ENCODE results near the gene SGTB. TPM values are rescaled to one million over a fixed set of nuclear protein-coding genes. Genes with fewer than 3 reads are reported as not detected.

The SGTB gene
- total RNA-seq, 6 experiments from 2014 or later = 1.9 to 5.0 (median 3.9) TPM

DNA sequence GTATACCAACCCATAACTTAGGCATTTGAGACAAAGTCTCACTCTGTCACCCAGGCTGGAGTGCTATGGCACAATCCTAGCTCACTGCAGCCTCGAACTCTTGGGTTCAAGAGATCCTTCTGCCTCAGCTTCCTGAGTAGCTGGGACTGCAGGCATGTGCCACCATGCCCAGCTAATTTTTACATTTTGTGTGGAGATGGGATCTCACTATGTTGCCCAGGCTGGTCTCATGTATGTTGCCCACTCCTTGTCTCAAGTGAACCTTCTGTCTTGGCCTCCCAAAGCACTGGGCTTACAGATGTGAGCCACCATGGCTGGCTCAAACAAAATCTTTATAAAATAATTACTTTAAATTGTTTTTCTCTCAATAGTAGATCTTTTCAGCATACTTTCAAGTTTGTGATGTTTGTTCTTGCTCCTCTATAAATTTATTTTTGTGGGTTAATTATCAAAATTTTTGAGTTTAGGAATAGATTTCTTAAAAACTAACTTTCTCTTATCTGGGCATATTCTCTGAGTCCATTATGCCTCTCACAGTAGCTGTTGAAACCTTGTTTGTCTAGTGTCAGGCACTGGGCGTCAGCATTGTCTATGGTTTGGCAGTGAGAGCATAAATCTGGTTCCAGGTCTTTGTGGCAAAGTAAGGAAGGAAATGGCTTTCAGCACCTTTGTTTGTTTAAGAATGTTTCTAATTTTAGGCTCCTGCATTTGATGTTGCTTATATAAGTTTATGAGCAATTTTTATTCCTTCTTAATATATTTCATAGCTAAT is 38.8 kb upstream of the SGTB start:
- WGBS (ENCODE audit: insufficient coverage, low coverage, low lambda C conversion rate, missing lambda C conversion rate) = 6% methylated on average over 1 of the region's 2 CpGs
- intact Hi-C loops (cut with DNase I) = no loop called here
- Histone ChIP-seq H3K27me3 (no peaks in the 10 kb centered on the region), H3K9me3 (no peaks in the 10 kb centered on the region), H3K27ac (peak overlapping the region in 1 of 3 donors; percentile 33), H3K36me3 (peaks cover 0 to 4% (median 2%) of the 10 kb centered on the region in 4 donors), H3K4me3 (no peak overlapping the region), H3K4me1 (peaks cover 0 to 10% (median 3%) of the 10 kb centered on the region in 4 donors)
- TF ChIP-seq, protein P1, sequence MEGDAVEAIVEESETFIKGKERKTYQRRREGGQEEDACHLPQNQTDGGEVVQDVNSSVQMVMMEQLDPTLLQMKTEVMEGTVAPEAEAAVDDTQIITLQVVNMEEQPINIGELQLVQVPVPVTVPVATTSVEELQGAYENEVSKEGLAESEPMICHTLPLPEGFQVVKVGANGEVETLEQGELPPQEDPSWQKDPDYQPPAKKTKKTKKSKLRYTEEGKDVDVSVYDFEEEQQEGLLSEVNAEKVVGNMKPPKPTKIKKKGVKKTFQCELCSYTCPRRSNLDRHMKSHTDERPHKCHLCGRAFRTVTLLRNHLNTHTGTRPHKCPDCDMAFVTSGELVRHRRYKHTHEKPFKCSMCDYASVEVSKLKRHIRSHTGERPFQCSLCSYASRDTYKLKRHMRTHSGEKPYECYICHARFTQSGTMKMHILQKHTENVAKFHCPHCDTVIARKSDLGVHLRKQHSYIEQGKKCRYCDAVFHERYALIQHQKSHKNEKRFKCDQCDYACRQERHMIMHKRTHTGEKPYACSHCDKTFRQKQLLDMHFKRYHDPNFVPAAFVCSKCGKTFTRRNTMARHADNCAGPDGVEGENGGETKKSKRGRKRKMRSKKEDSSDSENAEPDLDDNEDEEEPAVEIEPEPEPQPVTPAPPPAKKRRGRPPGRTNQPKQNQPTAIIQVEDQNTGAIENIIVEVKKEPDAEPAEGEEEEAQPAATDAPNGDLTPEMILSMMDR (IDR thresholded peaks at IDR 0.05) = peak; percentile 35 to 43 (median 38)
- TF ChIP-seq POLR2A (IDR thresholded peaks at IDR 0.05) = no peak
- ATAC-seq (peak; percentile 97 to 100 (median 99)), DNase-seq (peak; percentile 32 to 56 (median 56))

DNA sequence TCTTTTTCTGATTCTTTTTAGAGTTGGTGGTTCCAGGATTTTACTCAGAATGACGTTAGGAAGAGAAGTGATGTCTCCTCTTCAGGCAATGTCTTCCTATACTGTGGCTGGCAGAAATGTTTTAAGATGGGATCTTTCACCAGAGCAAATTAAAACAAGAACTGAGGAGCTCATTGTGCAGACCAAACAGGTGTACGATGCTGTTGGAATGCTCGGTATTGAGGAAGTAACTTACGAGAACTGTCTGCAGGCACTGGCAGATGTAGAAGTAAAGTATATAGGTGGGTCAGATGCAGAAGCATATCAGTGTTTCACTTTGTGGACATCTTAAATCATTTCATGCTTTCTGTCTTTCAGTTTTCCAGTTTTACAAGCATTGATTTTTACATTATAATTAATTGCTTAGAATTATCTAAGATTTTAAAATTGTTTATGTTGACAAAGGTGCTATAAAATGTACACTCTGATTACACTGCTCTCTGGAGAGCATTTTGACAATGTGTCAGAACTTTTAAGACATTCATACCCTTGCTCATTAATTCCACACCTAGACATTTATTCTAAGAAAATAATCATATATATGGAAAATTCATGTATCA is 36.7 kb upstream of the SGTB start:
- peaks cover 0 to 4% (median 2%) of the 10 kb centered on the region in 4 donors for H3K36me3 ChIP-seq
- peaks cover 0 to 10% (median 3%) of the 10 kb centered on the region in 4 donors for H3K4me1 ChIP-seq
- H3K27me3 ChIP-seq = no peaks in the 10 kb centered on the region
- DNase-seq (no peak), ATAC-seq (no peak)
- no peak overlapping the region for H3K4me3 ChIP-seq
- no peak overlapping the region for H3K27ac ChIP-seq
- WGBS (ENCODE audit: insufficient coverage, low coverage, low lambda C conversion rate, missing lambda C conversion rate) = 86% methylated on average over 4 of the region's 4 CpGs
- intact Hi-C loops (cut with DNase I) = no loop called here
- TF ChIP-seq POLR2A (IDR thresholded peaks at IDR 0.05) = no peak
- no peaks in the 10 kb centered on the region for H3K9me3 ChIP-seq

DNA sequence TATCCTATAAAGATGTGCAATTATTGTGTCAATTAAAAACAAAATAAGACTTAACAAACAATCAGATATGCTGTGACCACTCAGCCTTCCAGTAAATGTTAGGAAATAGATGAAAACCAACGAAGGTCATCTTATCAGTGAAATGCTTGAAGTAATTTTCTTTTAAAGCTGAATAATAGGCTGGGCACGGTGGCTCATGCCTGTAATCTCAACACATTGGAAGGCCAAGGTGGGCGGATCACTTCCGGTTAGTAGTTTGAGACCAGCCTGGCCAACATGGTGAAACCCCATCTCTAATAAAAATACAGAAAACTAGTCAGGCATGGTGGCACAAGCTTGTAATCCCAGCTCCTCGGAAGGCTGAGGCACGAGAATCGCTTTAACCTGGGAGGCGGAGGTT is 31.3 kb upstream of the SGTB start:
- Histone ChIP-seq H3K27me3 (no peaks in the 10 kb centered on the region), H3K4me3 (no peak overlapping the region), H3K36me3 (no peaks in the 10 kb centered on the region), H3K27ac (no peak overlapping the region), H3K4me1 (peaks cover 0 to 48% (median 8%) of the 10 kb centered on the region in 4 donors), H3K9me3 (no peaks in the 10 kb centered on the region)
- WGBS (ENCODE audit: insufficient coverage, low coverage, low lambda C conversion rate, missing lambda C conversion rate) = 76% methylated on average over 8 of the region's 8 CpGs
- TF ChIP-seq, protein P1 (IDR thresholded peaks at IDR 0.05) = no peak
- TF ChIP-seq POLR2A (IDR thresholded peaks at IDR 0.05) = no peak
- intact Hi-C loops (cut with DNase I) = no loop called here
- DNase-seq = no peak
- ATAC-seq = no peak

DNA sequence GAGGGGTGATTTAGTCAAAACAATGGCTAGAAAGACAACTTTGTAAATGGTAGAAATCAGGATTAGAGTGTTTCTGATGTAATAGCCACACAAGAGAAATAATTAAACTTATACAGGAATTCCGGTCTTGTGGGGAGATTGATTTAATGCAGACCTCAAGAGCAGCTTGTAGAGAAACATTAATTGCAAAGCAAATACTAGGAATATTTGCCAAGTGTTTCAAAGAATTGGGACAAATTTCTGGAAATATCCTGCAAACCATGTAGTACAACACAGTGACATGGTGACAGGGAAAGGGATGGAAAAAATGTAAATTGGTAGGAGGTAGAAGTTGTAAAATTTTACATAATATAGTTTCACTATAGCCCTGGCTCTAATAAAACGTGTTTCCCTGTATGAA is 29.0 kb upstream of the SGTB start:
- peaks cover 0 to 48% (median 8%) of the 10 kb centered on the region in 4 donors for H3K4me1 ChIP-seq
- WGBS (ENCODE audit: insufficient coverage, low coverage, low lambda C conversion rate, missing lambda C conversion rate) = 33% methylated on average over 2 of the region's 2 CpGs
- no peaks in the 10 kb centered on the region for H3K27me3 ChIP-seq
- no peak overlapping the region for H3K4me3 ChIP-seq
- peak in 3 of 4 donors; percentile 55 to 58 (median 57) for ATAC-seq
- no peaks in the 10 kb centered on the region for H3K36me3 ChIP-seq
- peak overlapping the region in 1 of 3 donors; percentile 69 for H3K27ac ChIP-seq
- intact Hi-C loops (cut with DNase I) = no loop called here
- TF ChIP-seq POLR2A (IDR thresholded peaks at IDR 0.05) = no peak
- TF ChIP-seq, protein P1 (IDR thresholded peaks at IDR 0.05) = no peak
- H3K9me3 ChIP-seq = no peaks in the 10 kb centered on the region
- DNase-seq = no peak

DNA sequence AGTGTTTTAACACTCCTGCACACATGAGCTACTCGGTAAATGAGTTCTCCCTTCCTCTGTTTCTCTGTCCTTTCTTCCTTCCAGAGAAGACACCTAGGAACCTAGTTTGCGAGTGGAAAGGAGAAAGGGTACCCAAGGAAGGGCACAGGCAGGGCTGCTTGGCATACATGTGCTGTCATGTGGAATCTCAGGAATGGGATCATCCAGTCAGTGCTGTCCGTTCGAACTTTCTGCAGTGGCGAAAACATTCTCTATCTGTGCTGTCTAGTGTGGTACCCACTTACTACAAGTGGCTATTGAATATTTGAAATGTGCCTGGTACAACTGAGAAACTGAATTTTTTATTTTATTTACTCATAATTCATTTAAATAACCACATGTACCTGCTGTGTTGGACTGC is 28.0 kb upstream of the SGTB start:
- peak; percentile 16 to 35 (median 26) for ATAC-seq
- no peak overlapping the region for H3K4me3 ChIP-seq
- 58% methylated on average over 3 of the region's 5 CpGs for WGBS (ENCODE audit: insufficient coverage, low coverage, low lambda C conversion rate, missing lambda C conversion rate)

More for the DNA sequence above, 28.0 kb upstream of the SGTB start:
- Histone ChIP-seq H3K9me3 (no peaks in the 10 kb centered on the region), H3K27ac (peak overlapping the region in 1 of 3 donors; percentile 69), H3K4me1 (peaks cover 0 to 48% (median 8%) of the 10 kb centered on the region in 4 donors), H3K36me3 (no peaks in the 10 kb centered on the region), H3K27me3 (no peaks in the 10 kb centered on the region)
- no peak for DNase-seq
- intact Hi-C loops (cut with DNase I) = no loop called here
- TF ChIP-seq, protein P1 (IDR thresholded peaks at IDR 0.05) = no peak
- TF ChIP-seq POLR2A (IDR thresholded peaks at IDR 0.05) = no peak

Data from right lobe of liver (tissue), 6 donors.